IPS DF 19.7 (cell line): ENCODE data around the gene HRAS.

Experiments used
- DNase-seq: peaks from one replicate; pipeline ENCODE4 v3.0.0-alpha.2; 2013; ENCODE audit warnings: low read depth, low spot score

The HRAS gene

DNA sequence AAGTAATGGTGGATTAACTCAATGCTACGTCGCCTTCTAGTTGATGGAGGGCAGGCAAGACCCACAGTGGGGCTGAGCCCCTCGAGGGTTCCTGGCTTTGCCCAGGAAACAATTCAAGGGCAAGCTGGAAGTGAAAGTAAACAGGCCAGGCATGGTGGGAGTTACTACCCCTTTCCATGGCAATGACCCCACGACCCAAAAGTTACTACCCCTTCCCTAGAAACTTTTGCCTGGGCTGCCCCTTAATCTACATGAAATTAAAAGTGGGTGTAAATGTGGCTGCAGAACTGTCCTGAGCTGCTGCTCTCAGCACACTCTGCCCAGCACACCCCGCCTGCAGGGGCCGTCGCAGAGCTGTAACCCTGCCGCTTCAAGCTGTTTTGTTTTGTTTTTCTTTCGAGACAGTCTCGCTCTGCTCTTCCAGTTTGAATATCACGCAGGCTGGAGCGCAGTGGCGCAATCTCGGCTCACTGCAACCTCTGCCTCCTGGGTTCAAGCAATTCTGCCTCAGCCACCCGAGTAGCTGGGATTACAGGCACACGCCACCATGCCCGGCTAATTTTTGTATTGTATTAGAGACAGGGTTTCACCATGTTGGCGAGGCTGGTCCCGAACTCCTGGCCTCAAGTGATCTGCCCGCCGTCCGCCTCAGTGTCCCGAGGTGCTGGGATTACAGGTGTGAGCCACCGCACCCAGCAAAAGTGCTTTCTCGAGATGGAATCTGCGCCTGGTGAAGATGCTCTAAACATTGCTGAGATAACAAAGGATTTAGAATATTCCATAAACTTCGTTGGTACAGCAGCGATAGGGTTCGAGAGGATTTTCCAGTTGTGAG, 22.4 kb downstream of the HRAS start:
- no peak for DNase-seq

DNA sequence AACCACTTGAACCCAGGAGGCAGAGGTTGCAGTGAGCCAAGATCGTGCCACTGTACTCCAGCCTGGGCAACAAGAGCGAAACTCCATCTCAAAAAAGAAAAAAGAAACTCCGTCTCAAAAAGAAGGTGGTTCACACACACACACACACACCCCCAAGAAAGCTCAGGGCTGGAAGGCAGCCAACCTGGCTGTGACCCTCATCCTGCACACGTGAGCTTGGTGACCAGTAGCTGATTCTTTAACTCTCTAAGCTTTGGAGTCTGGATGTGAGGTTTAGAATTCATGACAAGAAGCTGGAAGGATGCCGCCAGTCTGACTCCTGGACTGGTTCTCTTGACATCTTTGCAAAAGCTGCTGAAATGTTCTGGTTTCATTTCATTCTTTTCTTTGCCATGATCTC, 26.4 kb downstream of the HRAS start:
- no peak for DNase-seq

DNA sequence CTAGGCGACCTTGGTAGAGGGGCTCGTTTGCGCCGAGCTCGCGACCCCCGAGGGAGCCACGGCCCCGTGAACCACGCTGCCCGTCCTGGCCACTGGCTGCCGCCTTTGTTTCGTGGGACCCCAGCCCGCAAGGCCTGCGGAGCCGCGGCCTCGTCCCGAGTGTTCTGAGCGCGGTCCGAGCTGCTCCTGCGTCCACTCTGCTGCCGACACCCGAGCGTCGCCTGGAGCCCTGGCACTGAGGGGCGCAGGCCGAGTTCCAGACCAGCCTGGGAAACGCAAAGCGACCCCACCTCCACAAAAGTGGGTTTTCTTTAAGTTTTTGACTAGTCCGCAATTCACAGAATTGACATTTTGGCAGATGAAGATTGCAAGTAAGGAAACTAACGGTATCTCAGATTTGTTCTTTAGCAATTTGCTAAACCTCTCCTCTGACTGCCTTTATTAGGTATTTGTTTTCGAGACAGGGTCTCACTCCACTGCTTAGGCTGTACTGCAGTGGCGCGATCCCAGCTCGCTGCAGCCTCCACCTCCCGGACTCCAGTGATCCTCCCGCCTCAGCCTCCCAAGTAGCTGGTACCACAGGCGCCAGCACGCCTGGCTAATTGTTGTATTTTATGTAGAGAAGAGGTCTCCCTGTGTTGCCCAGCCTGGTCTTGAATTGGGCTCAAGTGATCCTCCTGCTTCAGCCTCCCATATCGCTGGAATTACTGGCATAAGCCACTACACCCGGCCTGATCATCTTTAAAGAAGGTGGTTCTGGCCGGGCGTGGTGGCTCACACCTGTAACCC, 27.5 kb downstream of the HRAS start:
- DNase-seq: no peak

DNA sequence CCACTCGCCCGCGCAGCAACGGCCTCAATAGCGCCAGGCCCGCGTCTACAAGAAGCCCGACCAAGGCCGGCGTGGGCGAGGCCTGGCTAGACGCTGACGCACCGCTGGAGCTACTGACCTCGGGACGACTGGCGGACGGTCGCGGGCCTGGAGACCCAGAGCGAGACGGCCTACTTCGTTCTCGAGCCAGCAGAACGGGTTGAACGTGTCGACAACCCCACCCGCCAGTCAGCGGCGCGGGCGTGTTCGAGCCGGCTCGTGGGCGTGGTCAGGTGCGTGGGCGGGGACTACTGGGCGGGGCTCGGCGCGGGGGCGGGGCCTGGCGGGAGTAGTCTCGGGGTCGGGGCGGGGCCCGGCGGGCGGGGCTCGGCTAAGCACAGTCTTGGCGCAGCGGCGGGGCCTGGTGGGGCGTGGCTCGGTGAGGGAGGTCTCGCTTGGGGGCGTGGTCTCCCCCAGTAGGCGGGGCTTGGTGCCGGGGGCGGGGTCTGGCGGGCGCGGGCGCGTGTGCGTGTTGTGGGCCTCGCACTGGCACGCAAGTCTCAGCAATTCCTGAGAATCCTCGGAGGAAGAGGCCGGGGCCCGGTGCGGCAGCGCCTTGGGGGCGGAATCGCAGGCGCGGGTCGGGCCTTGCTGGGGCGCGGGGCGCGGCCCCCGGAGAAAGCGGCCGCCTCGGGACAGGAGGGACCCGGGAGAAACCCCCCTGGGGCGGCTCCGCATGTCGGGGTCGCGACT, 28.2 kb downstream of the HRAS start, which contains the start of gene RNH1:
Gene RNH1 (minus strand): TSS at position 248 of the 732 bp plus-strand sequence. CDS start 5,080 bp downstream, outside the sequence.
- DNase-seq: no peak

DNA sequence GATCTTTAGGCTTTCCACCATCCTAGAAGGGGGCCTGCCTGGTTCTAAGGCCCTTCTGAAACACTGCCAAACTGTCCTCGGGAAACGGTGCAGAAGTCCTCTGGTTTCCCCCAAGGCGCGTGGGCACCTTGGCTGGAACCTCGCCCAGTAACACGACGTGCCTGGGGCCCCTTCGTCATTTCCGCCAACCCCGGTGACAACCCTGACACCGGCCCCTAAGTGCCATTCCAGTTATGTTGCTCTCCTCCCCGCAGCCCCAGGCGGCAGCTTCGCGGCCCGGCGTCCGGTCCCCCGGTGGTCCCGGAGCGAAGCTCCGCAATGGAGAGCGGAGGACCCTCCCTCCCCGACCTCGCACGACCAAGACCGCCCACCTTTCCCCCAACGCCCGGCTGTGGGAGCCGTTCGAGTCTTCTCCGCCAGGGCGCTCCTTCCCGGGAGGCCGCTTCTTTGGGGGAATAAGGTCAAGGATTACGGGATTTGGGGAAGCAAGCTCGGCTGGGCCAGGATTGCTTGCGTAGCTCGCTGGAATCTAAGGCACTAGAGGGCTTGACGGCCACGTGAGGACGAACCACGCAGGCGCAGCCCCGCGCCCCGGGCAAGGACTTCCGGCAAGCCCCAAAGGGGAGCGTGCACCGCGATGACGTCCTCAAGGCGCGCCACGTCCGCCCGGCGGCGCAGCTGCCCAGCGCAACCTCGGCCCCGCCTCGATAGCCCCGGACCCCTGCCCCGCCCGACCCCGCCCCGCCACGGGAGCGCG, 29.0 kb downstream of the HRAS start:
- DNase-seq: peak; percentile 86

DNA sequence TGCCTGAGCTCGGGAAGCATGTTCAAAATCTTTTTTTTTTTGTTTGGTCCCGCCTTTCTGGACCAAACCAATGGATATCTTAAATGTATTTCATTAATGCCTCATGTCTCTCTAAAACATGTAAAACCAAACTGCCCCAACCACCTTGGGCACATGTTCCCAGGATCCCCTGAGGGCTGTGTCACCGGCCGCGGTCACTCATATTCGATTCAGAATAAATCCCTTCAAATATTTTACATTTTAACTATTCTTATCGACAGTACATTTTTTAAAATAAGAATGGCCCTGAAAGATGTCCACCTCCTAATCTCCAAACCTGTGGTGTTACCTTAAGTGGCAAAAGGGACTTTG, 30.4 kb downstream of the HRAS start:
- no peak for DNase-seq

DNA sequence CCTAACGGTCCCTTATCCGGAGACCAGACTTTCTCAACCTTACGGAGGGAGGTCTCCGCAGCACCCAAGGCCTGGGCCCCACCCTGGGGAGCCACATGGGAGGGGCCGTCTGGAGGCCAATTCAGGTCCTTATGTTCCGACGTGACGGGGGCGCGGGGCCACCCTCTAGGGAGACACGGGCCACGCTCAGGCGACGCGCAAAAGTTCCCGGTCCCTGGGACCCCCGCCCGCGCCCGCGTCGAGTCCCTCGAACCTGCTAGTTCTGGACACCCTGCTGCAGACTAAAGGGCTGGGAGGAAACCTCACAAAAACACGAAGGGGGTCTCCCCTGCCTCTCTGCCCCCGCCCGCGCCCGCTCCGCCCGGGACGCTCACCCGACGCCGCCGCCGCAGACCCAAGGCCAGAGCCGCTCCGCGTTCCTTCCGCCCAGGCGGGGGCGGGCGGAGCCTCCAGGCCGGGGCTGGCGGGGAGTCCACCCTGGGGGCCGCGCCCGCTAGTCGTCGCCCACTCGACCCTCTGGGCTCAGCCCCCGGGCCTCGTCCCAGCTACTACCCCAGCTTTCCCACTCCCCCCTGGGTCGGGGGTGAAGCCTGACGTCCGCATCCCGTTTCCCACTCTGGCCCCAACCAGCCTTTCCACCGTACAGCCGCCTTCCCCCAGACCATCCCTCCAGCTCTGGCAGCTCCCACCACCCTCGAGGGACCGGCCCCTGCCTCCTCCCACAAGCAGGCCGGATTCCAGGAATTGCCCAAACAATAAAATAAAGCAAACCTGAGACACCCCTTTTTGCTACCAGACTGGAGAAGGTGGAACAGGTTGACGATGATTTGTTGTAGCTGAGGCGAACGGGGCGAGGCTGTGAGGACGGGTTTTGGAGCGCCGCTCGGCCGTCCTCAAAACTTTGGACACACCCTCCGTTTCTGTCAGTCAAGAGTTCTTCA, 31.1 kb downstream of the HRAS start:
- no peak for DNase-seq

DNA sequence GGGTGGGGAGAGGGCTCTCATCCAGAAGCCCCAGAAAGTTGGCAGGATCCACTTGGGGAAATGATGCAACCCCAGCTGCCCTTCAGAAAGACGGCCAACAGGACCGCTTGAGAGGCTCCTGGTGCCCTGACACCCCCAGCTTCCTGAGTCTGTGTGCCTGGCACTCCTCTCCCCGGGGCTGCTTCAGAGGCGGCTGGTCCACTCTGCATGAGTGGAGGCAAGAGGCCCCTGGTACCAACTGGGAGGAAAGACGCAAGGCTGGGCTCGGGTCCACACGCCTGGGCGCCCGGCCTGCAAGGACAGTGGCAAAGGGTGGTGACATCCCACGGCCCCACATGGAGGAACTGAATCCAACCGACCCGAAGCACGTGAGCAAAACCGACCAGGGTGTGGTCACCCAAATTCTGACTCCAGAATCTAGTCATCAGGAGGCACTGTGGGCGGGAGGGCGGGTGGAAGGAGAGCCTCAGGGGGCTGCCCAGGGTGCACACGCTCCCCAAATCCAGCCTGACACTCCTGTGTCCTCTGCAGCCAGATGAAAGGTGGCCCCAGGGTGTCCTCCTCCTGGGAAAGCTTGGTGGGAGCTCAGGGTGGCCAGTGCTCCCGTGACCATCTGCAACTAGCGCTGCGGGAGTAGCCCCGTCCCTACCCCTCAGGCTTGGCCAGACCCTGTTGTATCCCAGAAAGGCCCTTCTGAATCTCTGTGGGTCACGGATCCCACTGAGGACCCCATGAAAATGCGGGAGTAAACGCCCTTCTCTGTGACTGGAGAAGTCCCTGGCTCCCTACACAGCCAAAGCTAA, 32.0 kb downstream of the HRAS start:
- DNase-seq: no peak

DNA sequence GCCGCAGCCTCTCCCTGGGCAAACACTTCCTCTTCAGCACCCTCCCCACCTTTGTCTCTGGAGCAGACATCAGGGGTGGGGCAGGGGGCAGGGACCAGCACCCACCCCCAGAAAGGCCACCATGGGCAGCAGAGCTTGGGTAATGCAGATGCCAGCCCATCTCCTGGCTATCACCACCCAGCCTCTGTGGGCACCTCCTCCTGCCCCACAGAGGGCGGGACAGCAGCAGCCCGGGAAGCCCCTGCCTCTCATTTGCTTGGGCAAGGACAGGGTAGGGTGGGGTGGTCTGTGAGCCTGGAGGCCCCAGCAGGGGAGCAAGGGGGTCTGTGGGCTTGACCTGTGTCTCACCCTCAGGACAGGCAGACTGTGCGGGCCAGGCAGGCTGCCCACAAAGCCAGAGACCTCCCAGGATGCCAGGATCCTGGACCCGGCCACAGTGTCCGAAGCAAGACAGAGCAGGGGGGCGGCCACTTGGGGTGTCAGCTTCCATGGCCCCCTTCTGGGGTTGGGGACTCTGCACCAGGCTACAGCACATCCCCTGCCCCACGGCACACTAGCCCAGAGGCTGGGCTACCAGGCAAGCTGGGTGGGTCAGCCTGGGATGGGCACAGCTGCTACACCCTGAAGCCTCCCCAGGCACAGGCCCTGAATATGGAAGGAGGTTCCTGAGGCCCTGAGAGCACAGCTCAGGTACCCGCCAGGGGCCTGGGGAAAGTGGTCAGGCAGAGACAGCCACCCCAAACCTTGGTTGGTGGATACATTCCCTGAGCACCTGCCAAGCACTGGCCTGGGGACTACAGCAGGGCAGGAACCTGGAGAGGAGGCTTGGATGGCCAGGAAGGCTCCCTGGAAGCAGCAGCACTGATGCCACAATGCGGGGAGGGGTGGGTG, 32.8 kb downstream of the HRAS start:
- DNase-seq: no peak

DNA sequence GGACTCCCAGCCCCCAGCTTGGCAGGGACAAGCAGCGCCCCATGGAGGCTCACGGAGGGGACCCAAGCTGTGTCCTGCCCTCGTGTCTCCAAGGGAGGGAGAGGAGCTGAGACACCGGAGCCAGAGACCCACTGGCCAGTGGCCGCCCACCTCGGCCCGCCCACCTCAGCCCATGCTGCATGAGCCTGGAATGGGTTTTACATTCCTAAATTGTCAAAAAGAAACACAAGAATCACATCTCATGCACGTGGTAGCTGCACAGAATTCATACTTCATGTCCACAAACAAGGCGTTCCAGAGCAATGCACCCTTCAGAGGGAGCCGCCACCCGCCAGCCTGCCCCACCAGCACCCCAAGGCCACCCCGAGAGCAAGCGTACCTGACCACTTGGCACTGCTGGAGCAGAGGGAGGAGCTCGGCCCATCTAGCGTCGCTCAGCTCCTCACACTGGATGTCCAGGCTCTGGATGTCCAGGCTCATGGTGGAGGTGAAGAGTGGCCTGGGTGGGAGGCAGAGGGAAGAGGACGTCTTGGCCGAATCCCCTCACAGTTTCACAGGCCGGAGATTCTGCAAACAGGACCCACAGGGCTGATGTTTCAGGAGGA, 33.6 kb downstream of the HRAS start:
- no peak for DNase-seq

DNA sequence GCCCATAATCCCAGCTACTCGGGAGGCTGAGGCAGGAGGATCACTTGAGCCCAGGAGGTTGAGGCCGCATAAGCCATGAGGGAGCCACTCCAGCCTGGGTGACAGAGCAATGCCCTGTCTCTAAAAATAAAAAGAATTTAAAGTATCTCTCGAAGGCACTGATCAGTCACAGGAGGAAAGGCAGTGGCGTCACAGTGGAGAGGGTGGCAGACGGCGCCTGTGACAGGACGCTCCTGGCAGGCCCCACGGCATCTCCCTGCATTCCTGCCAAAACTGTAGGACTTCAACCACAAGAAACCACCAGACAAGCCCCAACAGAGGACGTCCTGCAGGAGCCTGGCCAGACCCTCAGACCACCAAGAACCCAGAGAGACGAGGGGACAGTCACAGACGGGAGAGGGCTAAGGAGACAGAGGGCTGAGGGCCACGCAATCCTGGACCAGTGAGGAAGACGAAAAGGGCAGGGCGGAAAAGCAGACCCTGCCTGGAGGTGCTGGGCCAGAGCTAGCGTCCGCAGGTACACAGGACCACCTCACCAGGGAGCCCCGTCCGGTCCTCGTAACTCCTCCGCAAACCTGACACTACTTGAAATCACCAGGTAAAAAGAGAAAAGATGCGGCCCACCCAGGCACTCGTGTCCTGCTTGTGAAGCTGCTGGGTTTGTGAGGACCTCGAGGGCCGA, 34.2 kb downstream of the HRAS start:
- DNase-seq: no peak

DNA sequence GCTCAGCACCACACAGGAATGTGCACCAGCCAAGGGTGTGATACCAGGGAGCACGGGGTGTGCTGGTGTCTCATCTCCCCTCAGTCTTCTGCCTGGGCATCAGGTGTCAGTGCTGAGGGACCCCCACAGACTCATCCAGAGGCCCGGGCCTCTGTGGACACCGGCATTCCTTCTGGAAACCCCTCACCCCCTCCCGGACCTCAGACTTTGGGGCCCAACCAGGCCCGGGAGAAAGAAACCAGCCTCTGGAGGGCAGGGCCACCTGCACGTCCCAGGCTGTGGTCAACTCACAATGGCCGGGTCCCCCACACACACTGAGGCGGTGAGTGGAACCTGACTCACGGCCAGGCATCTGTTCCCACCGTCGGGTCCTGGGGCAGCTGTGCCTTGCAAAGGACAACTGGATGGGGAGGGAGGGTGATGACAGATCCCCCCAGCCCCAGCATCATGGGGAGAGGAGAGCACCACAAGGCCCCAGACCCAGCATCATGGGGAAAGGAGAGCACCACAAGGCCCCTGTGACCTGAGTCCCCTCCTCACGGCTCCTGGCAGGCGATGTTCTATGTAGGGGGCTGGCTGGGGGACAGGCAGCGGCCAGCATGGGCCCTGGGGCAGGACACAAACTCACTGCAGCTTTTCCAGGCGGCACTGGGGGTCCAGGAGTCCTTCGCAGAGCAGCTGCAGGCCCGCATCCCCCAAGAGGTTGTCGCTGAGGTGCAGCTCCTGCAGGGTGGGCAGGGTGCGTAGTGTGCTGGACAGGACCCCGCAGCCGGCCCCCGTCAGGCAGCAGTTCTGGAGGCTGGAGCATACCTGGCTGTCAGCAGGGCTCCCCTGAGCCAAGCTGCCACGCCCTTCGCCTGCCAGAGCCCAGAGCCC, 35.9 kb downstream of the HRAS start:
- DNase-seq: no peak

DNA sequence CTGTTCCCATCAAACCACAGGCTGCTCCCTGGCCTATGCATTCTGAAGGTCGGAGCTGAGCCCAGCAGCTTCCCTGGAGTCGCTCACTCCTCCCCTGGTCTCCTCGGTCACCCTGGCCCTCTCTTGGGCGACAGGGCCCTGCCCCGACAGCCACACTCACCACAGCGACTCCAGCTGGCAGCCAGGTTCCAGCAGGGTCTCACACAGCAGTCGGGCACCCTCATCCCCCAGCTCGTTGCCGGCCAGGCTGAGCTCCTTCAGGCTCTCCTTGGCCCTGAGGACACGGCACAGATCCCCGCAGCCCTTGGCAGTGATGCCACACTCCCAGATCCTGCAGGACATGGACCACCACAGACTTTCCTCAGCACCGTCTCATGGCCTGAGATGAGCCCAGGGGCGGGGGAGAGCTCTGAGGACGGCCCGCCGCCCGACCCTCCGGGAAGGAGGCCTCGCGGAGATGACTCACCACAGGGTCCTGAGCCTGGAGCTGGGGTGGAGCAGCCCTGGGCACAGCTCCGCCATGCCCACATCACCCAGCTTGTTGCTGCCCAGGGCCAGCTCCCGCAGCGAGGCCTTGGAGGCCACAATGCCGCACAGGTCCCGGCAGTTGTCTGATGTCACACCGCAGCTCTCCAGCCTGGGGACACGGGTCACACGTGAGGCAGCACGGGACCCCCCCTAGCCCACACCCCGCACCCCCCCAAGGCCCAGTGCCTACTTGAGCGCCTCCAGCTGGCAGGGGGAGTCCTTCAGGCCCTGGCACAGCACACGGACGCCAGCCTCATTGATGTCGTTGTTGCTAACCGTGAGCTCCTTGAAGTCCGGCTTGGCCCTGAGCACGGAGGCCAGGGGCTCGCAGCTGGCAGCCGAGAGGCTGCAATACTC, 36.8 kb downstream of the HRAS start:
- no peak for DNase-seq

DNA sequence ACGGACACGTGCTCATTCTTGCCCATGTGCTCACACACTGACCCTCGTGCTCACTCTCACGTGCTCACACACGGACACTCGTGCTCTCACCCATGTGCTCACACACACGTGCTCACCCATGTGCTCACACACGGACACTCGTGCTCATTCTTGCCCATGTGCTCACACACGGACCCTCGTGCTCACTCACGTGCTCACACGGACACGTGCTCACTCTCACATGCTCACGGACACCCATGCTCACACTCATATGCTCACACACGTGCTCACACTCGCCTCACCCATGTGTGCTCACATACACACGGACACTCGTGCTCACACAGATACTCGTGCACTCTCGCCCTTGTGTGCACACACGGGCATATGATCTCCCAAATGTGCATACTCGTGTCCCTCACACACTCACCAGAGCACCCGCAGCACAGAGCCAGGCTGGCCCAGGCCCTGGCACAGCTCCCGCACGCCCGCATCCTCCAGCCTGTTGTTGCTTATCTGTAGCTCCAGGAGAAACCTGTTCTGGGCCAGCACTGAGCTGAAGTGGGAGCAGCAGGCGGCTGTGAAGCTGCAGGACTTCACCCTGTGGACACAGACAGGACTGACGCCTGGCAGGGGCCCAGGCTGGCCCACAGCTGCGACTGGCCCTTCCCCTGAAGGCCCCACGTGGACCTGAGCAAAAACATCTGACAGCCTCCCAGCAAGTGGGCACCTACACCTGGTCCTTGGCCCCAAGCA, 37.6 kb downstream of the HRAS start:
- no peak for DNase-seq
